HG02885 (cell line): ENCODE measurements around the gene CARD14.
A peak's percentile ranks its signal among the peaks of the same experiment; 100 is the strongest.
"Not testable (repeated sequence)": the region's sequence is repeated elsewhere in the genome, so short reads cannot be mapped to it uniquely, and the experiment has no call there.

Experiments
- ATAC-seq: cut with Tn5 transposase; IDR thresholded peaks from one replicate; pipeline ENCODE4 v1.9.1; 2021; ENCODE audit warnings: mild to moderate bottlenecking; ENCODE audit not compliant: unreplicated experiment, poor library complexity

CARD14 gene

DNA sequence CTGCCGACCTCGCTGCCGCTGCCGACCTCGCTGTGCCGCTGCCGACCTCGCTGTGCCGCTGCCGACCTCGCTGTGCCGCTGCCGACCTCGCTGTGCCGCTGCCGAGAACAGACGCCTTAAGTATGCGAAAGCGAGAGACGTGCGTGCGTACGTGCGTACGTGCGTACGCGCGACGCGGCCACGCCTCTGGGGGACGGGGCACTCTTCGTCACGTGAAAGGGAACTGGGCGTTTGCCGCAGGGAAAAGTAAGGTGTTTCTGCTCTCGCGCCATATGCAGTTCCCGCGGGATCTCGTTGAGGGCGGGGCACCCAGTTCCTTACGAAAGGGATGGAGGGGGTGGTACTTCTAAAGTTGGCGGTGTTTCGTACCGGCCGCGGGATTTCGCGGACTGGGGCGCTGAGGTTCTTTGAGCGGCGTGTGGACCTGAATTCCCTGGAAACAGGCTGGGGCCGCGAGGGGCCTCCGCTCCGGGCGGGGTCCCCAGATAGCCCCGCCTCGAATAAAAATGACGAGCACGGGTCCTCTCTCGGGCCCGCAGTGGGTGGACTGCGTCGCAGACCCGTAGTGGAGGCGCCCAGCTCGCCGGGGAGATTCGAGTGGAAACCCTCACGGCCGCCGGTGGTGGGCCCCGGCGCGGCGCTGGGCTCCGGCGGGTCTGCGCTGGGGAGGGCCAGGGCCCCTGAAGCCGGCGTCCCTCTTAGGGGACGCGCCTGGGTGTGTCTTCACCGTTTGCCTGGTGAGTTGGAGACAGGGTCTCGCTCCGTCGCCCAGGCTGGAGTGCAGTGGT, 22.6 kb upstream of the CARD14 start, which contains the start of gene EIF4A3:
TSS of gene EIF4A3 (minus strand) at position 94 of the 788 bp plus-strand sequence. CDS start 167 bp downstream, outside the sequence.
- ATAC-seq: peak; percentile 87

GRCh38 chr17:80151333-80151732, 18.5 kb upstream of the CARD14 start:
- no peak for ATAC-seq

- no peak for ATAC-seq
These were observed 17.6 kb upstream of the CARD14 start for GRCh38 chr17:80152081-80152702.

- ATAC-seq: no peak
These were observed 16.8 kb upstream of the CARD14 start for GRCh38 chr17:80153004-80153403.

- ATAC-seq: no peak
These were observed 15.7 kb upstream of the CARD14 start for GRCh38 chr17:80154166-80154565.

DNA sequence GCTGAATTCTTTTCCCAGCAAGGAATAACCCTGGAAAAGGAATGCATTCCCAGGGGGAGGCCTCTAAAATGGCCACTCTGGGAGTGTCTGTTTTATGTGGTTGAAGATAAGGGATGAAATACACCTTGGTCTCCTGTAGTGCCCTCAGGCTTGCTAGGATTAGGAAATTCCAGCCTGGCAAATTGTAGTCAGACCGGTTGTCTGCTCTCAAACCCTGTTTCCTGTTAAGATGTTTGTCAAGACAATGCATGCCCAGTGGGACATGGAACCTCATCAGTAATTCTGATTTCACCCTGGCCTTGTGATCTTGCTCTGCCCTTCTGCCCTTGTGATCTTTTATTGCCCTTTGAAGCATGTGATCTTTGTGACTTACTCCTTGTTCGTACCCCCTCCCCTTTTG, 14.2 kb upstream of the CARD14 start:
- not testable (repeated sequence) for ATAC-seq

DNA sequence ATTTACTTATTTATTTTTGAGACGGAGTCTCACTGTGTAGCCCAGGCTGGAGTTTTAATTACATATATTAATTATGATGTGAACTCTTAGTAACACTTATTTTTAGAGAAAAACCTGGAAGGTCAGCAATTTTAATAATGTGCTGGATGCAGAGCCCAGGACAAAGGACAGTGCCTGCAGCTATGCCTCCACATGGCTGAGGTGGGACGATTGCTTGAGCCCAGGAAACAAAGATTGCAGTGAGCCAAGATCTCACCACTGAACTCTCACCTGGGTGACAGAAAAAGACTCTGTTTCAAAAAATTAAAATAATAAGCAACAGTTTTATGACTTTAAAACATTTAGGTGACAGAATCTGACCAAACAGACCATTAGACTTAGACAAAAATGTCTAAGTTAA, 11.0 kb upstream of the CARD14 start:
- ATAC-seq: no peak

GRCh38 chr17:80160536-80160935, 9.3 kb upstream of the CARD14 start:
- ATAC-seq: no peak

- no peak for ATAC-seq
These were observed 6.5 kb upstream of the CARD14 start for GRCh38 chr17:80163336-80163735.

- ATAC-seq: no peak
These were observed 5.6 kb upstream of the CARD14 start for GRCh38 chr17:80164185-80164584.

DNA sequence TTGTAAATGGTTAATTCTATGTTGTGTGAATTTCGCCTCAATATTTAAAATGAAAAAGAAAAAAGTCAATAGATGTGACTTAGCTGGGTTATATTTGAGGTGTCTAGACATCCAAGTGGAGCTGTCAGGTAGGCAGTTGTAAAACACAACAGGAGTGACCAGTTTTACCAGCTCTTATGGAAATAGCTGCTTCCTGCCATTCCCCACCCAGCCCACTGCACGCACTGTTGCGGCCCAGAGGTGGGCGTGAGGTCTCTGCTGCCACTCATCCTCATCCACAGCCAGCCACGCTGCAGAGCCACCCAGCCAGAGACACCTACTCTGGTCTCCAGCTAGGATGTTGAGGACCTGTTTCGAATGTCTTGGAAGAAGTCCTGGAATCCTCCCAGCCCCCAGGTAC, 3.4 kb upstream of the CARD14 start:
- no peak for ATAC-seq

DNA sequence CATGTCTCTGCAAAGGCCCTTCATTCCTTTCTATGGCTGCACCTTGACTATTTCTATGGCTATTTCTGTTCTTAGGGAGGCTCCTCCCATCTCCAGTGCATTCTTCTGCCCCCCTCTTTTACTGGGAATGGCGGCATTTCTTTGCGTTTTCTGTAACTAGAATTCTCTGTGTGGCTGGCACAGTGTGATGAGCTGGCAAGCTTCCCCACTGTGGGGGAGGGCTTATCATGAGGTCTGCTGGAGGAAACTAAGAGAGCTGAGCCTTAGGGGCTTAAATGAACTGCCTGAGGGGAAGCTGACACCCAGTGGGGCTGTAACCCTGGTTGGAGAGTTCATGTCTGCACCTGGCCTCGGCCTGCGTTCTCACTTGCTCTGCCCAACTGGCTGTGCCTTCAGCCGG, 1.5 kb upstream of the CARD14 start:
- ATAC-seq: no peak

GRCh38 chr17:80169107-80169506, 723 bp upstream of the CARD14 start:
- ATAC-seq: no peak

GRCh38 chr17:80171681-80172080, 1.9 kb downstream of the CARD14 start:
- ATAC-seq: no peak

DNA sequence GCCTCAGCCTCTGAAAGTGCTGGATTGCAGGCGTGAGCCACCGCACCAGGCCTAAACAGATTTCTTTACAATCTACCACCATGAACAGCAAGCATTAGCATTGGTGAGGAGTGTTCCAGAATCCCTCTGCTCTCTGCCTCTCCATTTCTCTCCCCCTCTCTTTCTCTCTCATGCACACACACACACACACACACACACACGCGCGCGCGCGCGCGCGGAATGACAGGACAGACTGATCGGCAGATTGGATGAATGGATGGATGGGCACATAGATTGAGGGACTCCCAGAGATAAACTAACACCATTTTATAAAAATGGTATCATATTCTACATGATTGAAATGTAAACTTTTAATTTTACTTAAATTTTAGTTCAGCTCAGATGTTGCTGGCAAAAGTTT, 3.3 kb downstream of the CARD14 start:
- no peak for ATAC-seq

DNA sequence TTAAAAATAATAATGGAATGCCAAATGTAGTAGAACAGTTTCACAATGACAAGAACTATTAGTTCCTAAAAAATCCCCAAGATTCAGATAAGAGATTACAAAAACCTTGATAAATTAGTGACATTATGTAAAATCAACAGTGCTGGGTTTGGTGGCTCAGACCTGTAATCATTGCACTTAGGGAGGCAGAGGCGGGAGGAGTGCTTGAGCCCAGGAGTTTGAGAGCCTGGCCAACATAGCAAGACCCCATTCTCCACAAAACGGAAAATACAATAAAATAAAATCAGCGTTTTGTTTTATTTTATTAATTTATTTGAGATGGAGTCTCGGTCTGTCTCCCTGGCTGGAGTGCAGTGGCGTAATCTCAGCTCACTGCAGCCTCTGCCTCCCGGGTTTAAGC, 4.1 kb downstream of the CARD14 start:
- no peak for ATAC-seq

DNA sequence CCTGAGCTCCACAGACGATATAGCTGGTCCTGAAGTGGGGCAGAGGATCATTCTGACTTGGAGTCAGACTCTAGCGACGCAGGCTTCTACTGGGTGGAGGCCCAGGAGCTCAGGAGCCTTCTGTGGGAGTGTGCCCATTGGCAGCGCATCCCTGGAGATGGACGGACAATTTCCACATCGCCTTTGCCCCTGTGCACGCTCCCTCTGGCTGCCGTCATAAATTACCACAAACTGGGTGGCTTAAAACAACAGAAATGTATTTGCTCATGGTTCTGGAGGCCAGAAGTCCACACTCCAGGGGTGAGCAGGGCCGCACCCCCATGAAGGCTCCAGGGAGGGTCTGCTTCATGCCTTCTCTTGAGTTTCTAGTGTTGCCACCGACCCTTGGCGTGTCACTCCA, 6.9 kb downstream of the CARD14 start:
- no peak for ATAC-seq

DNA sequence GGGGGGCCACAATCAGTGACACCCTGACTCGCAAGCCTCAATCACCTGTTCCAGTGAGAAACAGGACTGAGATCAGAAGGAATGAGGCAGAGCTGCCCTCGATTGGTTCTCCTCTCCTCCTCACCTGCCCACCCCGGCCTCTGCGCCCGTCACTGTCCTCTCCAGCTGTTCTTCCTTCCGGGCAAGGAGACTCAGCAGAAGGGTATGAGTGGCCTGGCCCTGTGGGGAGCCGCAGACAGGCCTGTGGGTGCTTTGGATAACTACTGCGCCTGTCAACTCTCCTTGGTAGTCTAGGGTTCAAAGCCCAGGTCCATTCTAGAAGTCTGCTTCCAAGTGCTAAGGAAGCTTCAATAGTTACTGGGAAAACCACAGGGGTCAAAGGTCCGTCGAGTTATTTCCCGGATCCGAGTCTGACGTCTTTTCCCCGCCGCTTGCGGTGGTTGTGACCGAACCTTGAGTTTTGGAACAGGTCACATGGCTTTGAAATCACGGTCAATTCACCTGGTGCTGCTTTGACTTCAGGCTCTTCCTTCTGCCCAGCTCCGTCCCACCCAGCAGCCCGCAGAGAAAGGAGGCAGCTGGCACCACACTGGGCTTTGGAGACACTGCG, 8.3 kb downstream of the CARD14 start:
- ATAC-seq: no peak

DNA sequence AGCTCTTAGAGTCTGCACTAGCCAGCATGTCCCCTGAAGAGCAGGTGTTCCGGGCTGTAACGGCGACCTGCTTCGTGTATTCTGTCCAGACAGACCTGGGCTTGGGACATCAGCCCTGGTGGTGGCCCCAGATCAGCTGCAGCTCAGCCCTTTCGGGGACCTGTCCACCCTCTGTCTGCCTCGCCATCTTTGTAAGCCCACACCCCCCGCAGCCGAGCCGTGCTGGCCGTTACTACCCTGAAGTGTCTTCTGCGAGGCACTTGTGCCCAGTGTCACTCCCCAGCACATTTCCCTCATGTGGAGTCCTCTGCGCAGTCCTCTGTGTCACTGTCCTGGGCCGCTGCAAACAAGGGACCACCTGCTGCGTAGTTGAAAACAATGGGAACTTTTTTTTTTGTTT, 10.4 kb downstream of the CARD14 start:
- no peak for ATAC-seq

DNA sequence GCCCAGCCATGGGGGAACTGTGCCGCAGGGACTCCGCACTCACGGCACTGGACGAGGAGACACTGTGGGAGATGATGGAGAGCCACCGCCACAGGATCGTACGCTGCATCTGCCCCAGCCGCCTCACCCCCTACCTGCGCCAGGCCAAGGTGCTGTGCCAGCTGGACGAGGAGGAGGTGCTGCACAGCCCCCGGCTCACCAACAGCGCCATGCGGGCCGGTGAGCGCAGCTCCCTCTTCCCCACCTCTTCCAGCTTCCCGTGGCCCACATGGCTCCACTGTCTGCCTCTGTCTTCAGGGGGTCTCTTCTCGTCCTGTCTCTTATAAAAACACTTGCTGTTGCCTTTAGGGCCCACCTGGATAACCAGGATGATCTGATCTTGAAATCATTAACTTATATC, 11.6 kb downstream of the CARD14 start:
- no peak for ATAC-seq

GRCh38 chr17:80182118-80182844, 12.5 kb downstream of the CARD14 start:
- no peak for ATAC-seq
